Cardiac fibroblast (primary cell): ENCODE measurements around the gene TMEM11.
A peak's percentile ranks its signal among the peaks of the same experiment; 100 is the strongest.

Source experiments
- DNase-seq, 2 donors: peaks; one replicate each; pipeline versions ENCODE4 v3.0.0 to v3.0.0-alpha.2; 2010; ENCODE audit warnings: low read depth in 2 of 2
- H3K4me3 ChIP-seq, 2 donors: replicated peaks in 1 of 2; 1 replicate in 1 of 2; 2 replicates in 1 of 2; pipeline ENCODE4 v1.5.1; 2011; ENCODE audit warnings: low read depth in 2 of 2, low read length in 2 of 2, mild to moderate bottlenecking in 2 of 2, moderate library complexity in 1 of 2
- CTCF ChIP-seq: IDR thresholded peaks from one replicate; pipeline ENCODE4 v1.5.1; 2011; ENCODE audit warnings: low read depth, mild to moderate bottlenecking, low read length, inconsistent platforms

The TMEM11 gene

GRCh38 chr17:21252289-21252795 is 38.4 kb upstream of the TMEM11 start:
- no peak for TF ChIP-seq CTCF
- peak overlapping the region; percentile 61 to 63 for H3K4me3 ChIP-seq
- DNase-seq = no peak

- TF ChIP-seq CTCF = no peak
- H3K4me3 ChIP-seq = no peak overlapping the region
- no peak for DNase-seq
Measured at GRCh38 chr17:21251337-21252010, 37.5 kb upstream of the TMEM11 start.

GRCh38 chr17:21250854-21251253 is 36.9 kb upstream of the TMEM11 start:
- no peak for DNase-seq
- H3K4me3 ChIP-seq = no peak overlapping the region
- no peak for TF ChIP-seq CTCF

DNA sequence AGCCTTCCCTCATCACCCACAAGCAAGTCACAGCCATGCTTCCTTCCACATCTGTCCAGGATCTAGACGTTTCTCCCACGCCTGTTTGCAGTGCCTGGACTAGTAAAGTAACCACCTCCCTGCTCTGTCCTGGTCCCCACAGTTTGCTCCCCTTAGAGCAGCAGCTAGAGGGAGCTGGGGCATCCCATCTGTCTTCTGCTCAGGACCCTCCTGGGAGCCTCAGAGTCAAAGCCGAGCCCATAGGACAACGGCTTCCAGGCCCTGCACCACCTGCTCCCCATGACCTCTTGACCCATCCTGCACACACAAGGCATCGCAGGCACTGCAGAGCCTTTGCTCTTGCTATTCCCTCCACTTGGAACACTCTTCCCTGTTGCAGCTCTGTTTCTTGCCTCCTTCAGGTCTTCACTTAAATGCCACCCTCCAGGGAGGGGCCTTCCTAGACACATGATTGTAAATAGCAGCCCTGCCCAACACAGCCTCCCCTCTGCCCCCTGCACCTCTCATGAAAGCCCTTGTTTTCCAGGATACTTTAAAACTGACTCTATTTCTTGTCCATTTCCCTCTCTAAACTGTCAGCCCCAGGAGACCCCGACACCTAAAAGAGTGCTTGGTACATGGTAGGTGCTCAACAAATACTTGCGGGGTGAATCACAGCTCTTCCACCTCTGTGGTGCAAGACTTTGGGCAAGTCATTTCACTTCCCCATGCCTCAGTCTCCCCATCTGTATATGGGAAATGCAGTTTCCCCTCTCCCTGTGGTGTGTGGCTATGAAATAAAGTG is 36.2 kb upstream of the TMEM11 start:
- DNase-seq = no peak
- no peak overlapping the region for H3K4me3 ChIP-seq
- TF ChIP-seq CTCF = no peak

DNA sequence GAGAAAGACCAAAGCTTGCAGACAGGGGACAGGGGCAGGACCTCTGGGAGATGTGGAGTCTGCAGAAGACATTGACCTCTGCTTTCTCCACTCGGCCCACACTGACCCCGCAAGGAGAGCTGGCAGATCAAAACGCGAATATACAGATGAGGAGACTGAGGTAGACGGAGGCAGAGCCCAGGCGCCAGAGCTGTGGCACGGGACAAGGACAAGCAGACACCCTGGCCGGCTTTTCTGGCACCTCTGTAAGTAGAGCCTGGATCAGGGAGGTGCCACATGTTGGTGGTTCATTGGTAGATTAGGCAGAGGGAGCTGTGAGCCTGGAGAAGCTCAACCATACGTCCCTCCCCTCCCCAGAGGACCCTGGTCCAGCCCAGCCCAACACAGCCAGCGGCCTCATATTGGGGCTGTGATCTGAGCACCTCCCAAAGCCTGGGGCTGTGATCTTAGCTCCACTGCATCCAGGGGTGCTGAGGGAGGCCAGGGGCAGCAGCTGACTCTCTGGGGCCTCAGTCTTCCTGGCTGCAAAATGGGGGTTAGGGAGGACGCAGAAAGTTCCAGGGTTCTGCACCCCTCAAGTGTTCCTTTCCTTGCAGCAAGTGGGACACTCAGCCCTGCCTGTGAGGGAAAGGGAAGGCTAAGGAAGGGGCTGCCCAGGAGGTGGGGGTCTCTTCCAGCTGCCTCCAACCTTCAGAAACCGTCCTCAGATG is 35.3 kb upstream of the TMEM11 start:
- DNase-seq = no peak
- H3K4me3 ChIP-seq = no peak overlapping the region
- no peak for TF ChIP-seq CTCF

- no peak for TF ChIP-seq CTCF
- H3K4me3 ChIP-seq = no peak overlapping the region
- no peak for DNase-seq
Measured at GRCh38 chr17:21248500-21248899, 34.5 kb upstream of the TMEM11 start.
